Endodermal cell (in vitro differentiated cells): Measurements from ENCODE around the gene MAZ. TPM values are rescaled to one million over a fixed set of nuclear protein-coding genes. Genes with fewer than 3 reads are reported as not detected.

Experiments used
- DNase-seq: peaks from one replicate; pipeline ENCODE4 v3.0.0-alpha.2; 2017
- H3K27ac ChIP-seq: 2 replicates; pipeline ENCODE4 v1.5.1; 2013; ENCODE audit warnings: mild to moderate bottlenecking, low read depth, low read length, moderate library complexity
- H3K27me3 ChIP-seq: 2 replicates; pipeline ENCODE4 v1.6.1; 2013; ENCODE audit warnings: mild to moderate bottlenecking, low read length, moderate library complexity; ENCODE audit not compliant: insufficient read depth, control insufficient read depth, poor library complexity, severe bottlenecking
- H3K36me3 ChIP-seq: 2 replicates; pipeline ENCODE4 v1.7.0; 2013; ENCODE audit warnings: mild to moderate bottlenecking, low read length, moderate library complexity; ENCODE audit not compliant: control insufficient read depth, insufficient read depth
- H3K4me1 ChIP-seq: one replicate; pipeline ENCODE4 v1.7.0; 2013; ENCODE audit warnings: low read length; ENCODE audit not compliant: control insufficient read depth, insufficient read depth
- H3K4me3 ChIP-seq: 2 replicates; pipeline ENCODE4 v1.5.1; 2013; ENCODE audit warnings: mild to moderate bottlenecking, low read length, moderate library complexity
- H3K9ac ChIP-seq: 2 replicates; pipeline ENCODE4 v1.6.1; 2013; ENCODE audit warnings: mild to moderate bottlenecking, low read length, moderate library complexity; ENCODE audit not compliant: poor library complexity, severe bottlenecking; ENCODE audit errors: extremely low read depth
- H3K9me3 ChIP-seq: 2 replicates; pipeline ENCODE4 v1.6.1; 2013; ENCODE audit warnings: mild to moderate bottlenecking, low read length, moderate library complexity; ENCODE audit not compliant: control insufficient read depth
- H3K27ac Mint-ChIP-seq: 2 replicates; pipeline ENCODE4 v1.8.0; 2020; ENCODE audit warnings: mixed read lengths
- H3K27me3 Mint-ChIP-seq: 2 replicates; pipeline ENCODE4 v1.8.0; 2021; ENCODE audit warnings: mild to moderate bottlenecking, mixed read lengths; ENCODE audit not compliant: insufficient read depth
- H3K36me3 Mint-ChIP-seq: 2 replicates; pipeline ENCODE4 v1.8.0; 2020; ENCODE audit warnings: low read depth, mixed read lengths
- H3K4me1 Mint-ChIP-seq: 2 replicates; pipeline ENCODE4 v1.8.0; 2020; ENCODE audit warnings: mixed read lengths
- H3K4me3 Mint-ChIP-seq: 2 replicates; pipeline ENCODE4 v1.8.0; 2020; ENCODE audit warnings: mild to moderate bottlenecking, moderate library complexity, mixed read lengths
- H3K9me3 Mint-ChIP-seq: 2 replicates; pipeline ENCODE4 v1.8.0; 2020; ENCODE audit warnings: mild to moderate bottlenecking, mixed read lengths
- CTCF ChIP-seq: fragments of 200-600 bp; sonication (generic); conservative IDR thresholded peaks from 2 replicates; pipeline ENCODE4 v1.5.0; 2021; ENCODE audit warnings: antibody characterized with exemption, mild to moderate bottlenecking
- WGBS, 2 experiments: methylation state at CpG; one replicate each; pipeline versions ENCODE4 v1.1.5 to v1.1.7; 2013; ENCODE audit warnings: missing lambda C conversion rate in 2 of 2, mixed read lengths in 1 of 2; ENCODE audit not compliant: insufficient coverage in 1 of 2, insufficient read length in 1 of 2; 5-methylcytosine and 5-hydroxymethylcytosine counted together
- total RNA-seq, 2 donors: library from RNA; stranded (reverse); fragmentation: NEBNext Ultra II Directional in 1 of 2; extraction: Animal tissue kit (Norgen Biotek cat#: 25700) in 1 of 2; gene quantifications; 2 replicates in 1 of 2; 3 replicates in 1 of 2; pipeline ENCODE4 v1.2.1, GENCODE V29; 2021

MAZ gene
- total RNA-seq, 2 donors from 2014 or later: 320 to 325 TPM

DNA sequence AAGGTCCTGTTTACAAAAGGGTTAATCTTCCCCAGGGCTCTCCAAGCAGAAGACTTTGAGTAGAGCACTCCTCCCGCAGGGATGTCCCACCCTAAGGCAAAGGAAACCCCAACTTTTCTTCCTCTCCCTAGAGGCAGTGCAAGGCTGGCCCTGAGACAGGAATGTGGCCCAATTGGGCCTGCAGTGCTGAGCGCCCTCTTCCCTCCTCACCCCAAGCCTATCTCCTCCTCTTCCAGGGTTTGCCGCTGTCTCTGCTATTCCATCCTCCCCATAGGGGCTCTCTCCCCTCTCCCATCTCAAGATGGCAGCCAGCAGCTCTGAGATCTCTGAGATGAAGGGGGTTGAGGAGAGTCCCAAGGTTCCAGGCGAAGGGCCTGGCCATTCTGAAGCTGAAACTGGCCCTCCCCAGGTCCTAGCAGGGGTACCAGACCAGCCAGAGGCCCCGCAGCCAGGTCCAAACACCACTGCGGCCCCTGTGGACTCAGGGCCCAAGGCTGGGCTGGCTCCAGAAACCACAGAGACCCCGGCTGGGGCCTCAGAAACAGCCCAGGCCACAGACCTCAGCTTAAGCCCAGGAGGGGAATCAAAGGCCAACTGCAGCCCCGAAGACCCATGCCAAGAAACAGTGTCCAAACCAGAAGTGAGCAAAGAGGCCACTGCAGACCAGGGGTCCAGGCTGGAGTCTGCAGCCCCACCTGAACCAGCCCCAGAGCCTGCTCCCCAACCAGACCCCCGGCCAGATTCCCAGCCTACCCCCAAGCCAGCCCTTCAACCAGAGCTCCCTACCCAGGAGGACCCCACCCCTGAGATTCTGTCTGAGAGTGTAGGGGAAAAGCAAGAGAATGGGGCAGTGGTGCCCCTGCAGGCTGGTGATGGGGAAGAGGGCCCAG is 6.7 kb downstream of the MAZ start:
- no peak for TF ChIP-seq CTCF
- Mint-ChIP-seq H3K36me3 (peaks cover 20% of the 10 kb centered on the region), H3K4me3 (peak overlapping the region; percentile 67), H3K4me1 (peaks cover 50% of the 10 kb centered on the region), H3K9me3 (no peaks in the 10 kb centered on the region), H3K27me3 (peaks cover 11% of the 10 kb centered on the region), H3K27ac (no peak overlapping the region)
- Histone ChIP-seq H3K9me3 (no peaks in the 10 kb centered on the region), H3K36me3 (peaks cover 29% of the 10 kb centered on the region), H3K9ac (no peak overlapping the region), H3K27ac (peak overlapping the region; percentile 66), H3K27me3 (no peaks in the 10 kb centered on the region), H3K4me3 (peak overlapping the region; percentile 85), H3K4me1 (peaks cover 23% of the 10 kb centered on the region)
- WGBS, 2 experiments: 74 to 77% methylated on average over 4 to 9 of the region's 9 CpGs
- DNase-seq: no peak

DNA sequence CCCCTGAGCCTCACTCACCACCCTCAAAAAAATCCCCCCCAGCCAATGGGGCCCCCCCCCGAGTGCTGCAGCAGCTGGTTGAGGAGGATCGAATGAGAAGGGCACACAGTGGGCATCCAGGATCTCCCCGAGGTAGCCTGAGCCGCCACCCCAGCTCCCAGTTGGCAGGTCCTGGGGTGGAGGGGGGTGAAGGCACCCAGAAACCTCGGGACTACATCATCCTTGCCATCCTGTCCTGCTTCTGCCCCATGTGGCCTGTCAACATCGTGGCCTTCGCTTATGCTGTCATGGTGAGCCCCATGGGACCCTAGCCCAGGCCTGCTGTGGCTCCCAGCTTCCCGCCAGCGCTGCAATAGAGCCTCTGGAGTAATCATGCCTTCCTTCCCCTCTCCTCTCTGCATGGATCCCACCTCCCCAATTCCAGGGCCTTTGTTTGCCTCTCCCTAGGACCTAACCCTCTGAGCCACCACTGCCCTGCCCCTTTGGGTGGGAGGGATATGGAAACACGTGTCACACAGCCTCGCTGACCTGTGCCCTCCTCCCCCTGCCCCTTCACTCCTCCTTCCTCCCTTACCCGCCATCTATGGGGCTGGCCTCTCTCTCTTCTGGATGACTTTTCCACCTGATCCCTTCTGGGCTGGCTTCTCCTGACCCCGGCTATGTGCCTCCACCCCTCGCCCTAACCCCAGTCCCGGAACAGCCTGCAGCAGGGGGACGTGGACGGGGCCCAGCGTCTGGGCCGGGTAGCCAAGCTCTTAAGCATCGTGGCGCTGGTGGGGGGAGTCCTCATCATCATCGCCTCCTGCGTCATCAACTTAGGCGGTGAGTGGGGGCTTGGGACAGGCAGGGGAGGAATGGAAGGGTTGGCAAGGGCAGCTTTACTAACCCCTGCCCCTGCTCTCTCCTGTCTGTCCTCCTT is 7.6 kb downstream of the MAZ start:
- Mint-ChIP-seq H3K27me3 (peaks cover 11% of the 10 kb centered on the region), H3K4me1 (peaks cover 46% of the 10 kb centered on the region), H3K27ac (no peak overlapping the region), H3K36me3 (peaks cover 20% of the 10 kb centered on the region), H3K9me3 (no peaks in the 10 kb centered on the region), H3K4me3 (peak overlapping the region; percentile 10)
- Histone ChIP-seq H3K4me1 (peaks cover 14% of the 10 kb centered on the region), H3K9ac (no peak overlapping the region), H3K27ac (peak overlapping the region; percentile 58), H3K4me3 (no peak overlapping the region), H3K9me3 (no peaks in the 10 kb centered on the region), H3K27me3 (no peaks in the 10 kb centered on the region), H3K36me3 (peaks cover 29% of the 10 kb centered on the region)
- no peak for DNase-seq
- 70 to 72% methylated on average over 19 to 22 of the region's 24 CpGs for WGBS, 2 experiments
- TF ChIP-seq CTCF: no peak

- no peak for DNase-seq
- peak overlapping the region; percentile 92 for H3K4me3 Mint-ChIP-seq
- TF ChIP-seq CTCF: no peak
- Histone ChIP-seq H3K27ac (peak overlapping the region; percentile 58), H3K9ac (no peak overlapping the region), H3K27me3 (no peaks in the 10 kb centered on the region), H3K4me3 (no peak overlapping the region), H3K4me1 (peaks cover 7% of the 10 kb centered on the region), H3K36me3 (peaks cover 26% of the 10 kb centered on the region), H3K9me3 (no peaks in the 10 kb centered on the region)
- H3K4me1 Mint-ChIP-seq: peaks cover 48% of the 10 kb centered on the region
- WGBS, 2 experiments: 66 to 77% methylated on average over 4 to 5 of the region's 5 CpGs
- peak overlapping the region; percentile 94 for H3K27ac Mint-ChIP-seq
- no peaks in the 10 kb centered on the region for H3K9me3 Mint-ChIP-seq
- H3K36me3 Mint-ChIP-seq: peaks cover 22% of the 10 kb centered on the region
- H3K27me3 Mint-ChIP-seq: peaks cover 11% of the 10 kb centered on the region
Observed at GRCh38 chr16:29814592-29814991, 8.3 kb downstream of the MAZ start.
